Inferior parietal cortex (tissue), 1 donor: Measurements from ENCODE around the gene STK39.
"Not testable (repeated sequence)": the region's sequence is repeated elsewhere in the genome, so short reads cannot be mapped to it uniquely, and the experiment has no call there.

Source experiments
- DNase-seq: peaks from one replicate; pipeline ENCODE4 v3.0.0-alpha.2; 2016; ENCODE audit errors: extremely low spot score

Gene STK39

DNA sequence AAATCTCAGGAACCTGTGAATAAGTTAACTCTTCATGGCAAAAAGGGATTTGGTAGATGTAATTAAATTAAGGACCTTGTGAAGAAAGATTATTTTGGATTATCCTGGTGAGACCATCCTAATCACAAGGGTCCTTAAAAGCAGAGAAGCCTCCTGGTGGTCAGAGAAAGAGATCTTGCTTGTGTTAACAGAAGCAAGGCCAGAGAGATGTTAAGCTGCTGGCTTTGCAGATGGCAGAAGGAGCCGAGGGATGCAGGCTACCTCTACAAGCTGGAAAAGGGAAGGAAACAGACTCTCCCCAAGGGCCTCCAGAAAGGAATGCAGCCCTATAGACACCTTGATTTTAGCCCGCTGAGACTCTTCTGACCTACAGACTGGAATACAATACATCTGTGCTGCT is 197.0 kb downstream of the STK39 start:
- no peak for DNase-seq

DNA sequence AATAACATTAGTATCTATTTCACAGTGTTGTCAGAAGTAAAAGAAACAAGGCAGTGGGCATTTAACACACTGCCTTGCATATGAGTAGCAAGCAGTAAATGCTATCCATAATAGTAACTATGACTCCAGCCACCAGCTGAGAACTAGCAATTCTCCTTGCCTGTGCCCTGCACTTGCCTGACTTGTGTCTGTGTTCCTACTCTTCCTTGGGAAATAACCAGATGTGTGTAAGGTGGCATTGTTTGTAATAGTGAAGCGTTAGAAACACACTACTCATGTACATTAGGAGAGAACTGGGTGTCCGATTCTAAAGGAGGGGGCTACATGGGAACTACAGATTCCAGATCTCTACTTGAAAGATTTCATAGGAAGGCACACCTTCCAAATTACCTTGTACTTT is 197.8 kb downstream of the STK39 start:
- no peak for DNase-seq

DNA sequence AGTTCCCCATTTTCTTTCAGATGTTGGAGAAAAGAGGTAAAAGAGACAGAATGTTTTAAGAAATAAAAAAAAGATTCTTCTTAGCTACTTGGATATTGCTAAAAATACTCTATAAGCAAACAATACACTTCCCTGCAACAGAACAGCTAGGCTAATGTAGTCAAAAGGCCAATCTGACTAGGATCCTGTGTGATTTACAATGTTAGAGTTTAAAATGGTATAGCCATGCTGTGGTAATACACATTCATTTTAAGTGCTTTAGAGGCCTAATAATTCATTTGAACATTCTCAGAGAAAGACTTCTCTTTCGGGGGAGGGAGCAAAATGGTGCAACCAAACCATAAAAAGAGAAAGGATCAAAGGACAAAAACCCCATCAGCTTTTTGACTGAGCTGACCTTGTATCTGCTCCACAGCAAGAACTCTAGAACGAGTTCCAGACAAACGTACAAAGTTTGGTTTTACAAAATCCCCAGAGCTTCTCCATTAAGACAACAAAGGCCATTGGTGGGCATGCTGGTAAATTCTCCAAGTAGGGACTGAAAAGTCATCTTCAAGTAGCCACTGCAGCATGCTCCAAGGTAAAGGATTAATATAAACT is 200.2 kb downstream of the STK39 start:
- DNase-seq: no peak

DNA sequence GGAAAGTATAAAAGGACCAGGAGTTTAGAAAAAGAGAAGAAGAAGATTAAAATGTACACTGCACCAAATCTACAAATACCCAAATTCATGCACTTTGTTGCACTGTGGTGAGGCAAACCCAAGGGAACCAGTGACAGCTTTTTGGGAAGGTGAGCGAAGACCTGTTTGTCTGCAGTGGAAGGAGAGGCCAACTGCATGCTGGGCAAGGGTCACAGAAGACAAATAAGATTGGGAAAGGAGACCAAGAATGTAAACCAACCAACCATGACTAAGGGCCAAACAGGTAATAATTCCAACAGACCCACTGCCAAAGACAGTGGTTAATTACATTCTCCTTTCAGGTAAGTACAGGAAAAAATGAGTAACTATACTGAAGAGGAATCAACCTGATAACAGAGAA is 202.8 kb downstream of the STK39 start:
- no peak for DNase-seq

DNA sequence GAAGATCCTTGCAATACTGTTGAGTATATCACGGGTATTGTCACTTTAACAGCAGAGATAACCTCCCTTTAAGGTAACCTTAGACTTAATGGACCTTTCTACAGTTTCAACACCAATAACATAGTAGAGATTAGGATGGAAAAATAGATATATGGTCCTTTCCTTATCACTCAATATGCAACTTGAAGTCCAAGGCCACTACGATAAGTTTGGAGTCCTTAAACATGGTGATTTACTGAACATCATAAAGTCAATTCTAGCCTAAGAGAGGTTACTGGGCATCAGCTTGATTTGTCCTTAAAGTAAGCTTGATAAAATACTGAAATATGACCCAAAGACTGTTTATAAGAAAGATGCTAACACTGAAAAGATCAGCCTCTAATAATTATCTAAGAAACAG is 203.2 kb downstream of the STK39 start:
- no peak for DNase-seq

DNA sequence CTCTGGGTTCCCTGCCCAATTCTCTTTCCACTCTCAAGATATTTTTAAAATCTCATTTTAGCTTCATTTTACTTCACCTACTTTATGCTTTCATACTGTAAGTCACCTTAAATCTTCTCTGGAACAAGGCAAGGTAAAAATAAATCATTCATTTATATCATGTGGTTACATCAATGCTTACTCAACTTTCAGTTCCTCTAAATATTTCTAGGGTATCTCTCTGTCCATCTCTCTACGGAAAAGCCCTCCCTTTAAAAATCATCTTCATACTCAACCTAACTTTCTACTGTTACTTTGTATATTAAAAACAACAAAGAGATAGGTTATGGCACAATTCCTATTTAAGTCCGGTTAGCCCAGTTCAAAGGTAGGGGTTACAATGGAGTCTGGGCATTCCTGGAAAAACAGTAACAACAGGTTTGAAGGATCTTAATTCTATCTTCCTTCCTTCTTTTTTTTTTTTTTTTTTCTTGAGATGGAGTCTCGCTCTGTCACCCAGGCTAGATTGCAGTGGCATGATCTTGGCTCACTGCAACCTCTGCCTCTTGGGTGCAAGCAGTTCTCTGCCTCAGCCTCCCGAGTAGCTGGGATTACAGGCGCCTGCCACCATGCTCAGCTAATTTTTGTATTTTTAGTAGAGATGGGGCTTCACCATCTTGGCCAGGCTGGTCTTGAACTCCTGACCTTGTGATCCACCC is 205.1 kb downstream of the STK39 start:
- DNase-seq: not testable (repeated sequence)

DNA sequence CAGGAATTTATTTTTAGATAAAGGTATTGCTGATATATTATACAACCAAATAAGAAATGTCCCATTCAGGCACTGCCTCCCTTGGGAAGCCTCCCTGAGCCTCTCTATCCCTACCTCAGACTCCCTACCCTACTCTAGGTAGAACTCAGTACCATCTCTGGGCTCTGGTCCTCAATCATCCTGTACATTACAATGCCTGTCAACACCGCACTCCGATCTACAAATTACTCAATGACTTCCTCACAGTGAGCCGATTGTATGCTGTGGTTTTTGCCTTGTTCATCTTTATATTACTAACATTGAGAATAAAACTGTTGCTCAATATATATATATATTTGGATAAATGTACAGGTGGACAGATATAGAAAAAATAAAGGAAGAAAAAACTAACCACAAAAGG is 207.5 kb downstream of the STK39 start:
- no peak for DNase-seq

DNA sequence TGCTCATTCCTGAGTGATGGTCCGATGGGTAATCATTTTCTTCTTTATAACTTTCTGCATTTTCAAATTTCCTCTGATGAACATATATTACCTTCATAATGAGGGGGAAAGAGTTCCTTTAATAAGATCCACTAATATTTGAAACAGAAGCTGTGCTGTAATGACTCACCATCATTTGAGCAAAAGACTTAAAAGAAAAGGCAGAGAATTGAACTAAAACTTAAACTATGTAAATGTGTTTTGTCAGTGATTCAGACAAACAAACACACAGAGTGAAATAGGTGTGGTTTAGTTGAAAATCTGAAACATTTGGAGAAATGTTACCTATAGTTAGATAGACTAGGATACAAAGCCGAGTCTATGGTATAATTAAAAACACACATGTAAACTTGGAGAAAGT is 209.6 kb downstream of the STK39 start:
- DNase-seq: no peak

DNA sequence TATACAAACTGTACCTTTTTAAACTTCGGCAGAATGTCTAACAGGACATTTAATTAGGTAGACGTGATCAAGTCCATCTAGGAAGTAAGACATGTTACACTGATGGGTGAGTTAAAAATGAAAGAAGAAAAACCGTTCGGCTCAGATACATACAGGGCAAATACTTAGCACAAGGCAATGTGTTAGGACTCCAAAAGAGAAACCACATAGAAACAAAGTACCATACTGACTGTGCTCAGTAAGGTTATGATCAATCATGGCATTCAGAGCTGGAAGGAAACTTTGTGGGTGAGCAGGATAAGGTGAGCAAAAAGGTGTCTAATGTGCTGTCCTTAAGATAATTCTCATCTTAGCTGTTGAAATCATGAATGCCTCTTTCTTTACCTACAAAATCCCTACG is 211.9 kb downstream of the STK39 start:
- DNase-seq: no peak

DNA sequence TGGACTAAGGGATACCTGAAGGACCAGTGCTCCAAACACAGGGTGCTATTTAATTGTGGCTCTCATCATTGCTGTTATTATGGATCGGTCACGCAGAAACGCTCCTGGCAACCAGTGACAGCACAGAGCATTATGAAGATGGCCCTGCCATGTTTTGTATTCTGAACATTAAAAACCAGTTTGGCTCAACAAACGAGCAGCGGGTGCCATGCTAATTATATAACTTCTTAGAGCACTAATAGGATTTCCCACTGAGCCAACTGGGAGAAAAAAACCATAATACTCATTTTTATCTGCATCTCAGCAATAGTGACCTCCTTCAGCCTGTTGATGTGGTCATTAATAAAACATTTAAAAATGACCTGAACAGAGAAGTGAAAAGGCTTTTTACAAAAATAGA is 212.8 kb downstream of the STK39 start:
- no peak for DNase-seq

DNA sequence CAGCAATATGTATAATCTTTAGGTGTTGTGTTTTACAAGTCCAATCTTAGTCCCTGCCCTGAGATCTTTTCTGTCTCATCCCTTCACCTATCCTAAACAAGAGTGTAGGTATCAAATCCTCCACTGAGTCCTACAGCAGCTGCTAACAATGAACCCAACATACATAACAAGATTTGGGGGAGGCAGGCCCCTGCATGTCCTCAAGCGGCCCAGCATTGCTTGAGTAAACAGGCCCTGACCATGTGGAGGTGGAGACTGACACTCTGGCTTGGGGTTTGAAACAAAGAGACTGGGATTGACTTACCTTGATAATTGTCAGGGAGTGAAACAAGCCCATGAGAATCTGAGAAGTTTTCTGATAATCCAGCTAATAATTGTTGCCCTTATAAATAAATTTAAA is 213.4 kb downstream of the STK39 start:
- no peak for DNase-seq

DNA sequence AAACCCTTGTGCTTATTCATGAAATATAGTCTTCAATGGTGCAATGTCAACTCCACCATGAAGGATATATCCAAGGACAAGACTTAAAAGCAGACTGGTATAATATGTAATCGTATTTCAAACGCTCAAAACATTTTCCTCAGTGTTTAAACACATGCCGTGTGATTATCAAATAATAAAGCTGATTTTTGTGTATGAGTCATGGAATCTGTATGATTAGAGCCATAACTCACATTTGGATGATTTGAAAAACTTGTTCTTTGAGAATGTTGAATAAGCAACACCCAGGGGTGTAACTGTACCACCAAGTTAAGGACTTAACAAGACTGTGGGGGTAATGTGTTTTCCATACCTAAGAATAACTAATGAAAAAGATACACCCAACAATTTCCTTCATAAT is 215.3 kb downstream of the STK39 start:
- no peak for DNase-seq

DNA sequence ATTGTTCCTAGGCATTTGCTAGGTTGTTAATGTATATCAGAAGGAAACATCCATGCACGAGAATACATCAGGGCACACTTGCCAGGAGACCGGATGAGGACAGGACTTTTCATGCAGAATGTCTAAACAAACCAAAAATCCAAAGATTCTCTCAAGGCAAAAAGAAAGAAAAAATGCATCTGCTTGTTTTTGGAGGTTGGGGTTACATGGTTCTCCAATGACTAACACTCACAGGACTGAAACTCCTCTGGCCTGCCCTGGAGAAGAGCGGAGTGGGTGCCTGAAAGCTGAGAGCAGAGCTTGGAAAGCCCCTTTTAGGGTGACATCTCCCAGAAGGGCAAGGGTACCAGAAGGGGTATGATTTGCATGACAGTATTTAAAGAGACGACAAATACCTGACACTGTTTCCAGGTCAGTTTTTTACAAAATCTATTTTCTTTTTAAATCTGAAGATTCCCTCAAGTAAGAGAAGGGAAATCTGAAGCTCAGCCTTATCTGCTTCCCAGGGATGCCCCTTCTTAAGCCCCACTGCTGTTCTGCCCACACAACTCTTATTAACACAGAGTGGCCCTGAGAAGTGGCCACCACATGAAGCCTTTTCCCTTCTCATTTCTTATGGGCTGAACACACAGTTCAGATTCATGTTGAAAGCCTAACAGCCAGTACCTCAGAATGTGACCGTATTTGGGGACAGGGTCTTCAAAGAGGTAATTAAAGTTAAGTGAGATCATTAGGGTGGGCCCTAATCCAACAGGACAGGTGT is 216.4 kb downstream of the STK39 start:
- DNase-seq: no peak

DNA sequence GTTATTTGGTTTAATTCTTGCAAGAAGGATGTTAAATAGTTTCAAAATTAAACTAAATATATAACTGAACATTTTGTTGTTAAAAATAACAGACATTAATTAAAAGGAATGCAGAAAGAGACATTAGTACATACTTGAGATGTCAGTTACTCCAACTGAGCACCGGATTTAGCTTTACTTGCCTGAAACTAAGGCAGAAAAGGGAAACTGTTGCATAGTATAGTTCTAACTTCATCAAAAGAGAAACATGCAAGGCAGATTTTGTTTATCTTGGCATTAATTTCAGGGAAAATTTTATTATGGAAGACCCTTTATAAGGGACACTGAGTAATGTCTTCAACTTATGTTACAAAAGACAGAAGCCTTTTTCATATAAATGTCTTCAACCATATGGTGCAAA is 218.3 kb downstream of the STK39 start:
- DNase-seq: no peak

DNA sequence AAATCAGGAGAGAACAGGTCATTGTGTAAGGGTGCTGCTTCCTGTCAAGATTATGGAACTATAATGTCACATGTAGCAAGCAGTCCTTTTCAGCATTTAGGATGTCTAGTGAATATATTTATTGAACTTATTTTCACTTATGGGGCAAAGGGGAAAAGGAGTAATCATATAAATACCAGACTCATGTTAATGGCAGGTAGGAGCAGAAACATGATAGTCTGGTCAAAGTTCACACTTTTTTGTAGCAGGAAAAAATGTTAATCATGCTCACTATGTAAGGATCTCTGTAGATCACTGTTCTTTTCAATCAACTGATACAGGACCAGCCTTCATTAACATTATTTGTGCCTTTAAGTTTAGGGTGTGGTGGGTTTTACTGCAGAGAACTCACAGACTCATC is 219.0 kb downstream of the STK39 start:
- no peak for DNase-seq

DNA sequence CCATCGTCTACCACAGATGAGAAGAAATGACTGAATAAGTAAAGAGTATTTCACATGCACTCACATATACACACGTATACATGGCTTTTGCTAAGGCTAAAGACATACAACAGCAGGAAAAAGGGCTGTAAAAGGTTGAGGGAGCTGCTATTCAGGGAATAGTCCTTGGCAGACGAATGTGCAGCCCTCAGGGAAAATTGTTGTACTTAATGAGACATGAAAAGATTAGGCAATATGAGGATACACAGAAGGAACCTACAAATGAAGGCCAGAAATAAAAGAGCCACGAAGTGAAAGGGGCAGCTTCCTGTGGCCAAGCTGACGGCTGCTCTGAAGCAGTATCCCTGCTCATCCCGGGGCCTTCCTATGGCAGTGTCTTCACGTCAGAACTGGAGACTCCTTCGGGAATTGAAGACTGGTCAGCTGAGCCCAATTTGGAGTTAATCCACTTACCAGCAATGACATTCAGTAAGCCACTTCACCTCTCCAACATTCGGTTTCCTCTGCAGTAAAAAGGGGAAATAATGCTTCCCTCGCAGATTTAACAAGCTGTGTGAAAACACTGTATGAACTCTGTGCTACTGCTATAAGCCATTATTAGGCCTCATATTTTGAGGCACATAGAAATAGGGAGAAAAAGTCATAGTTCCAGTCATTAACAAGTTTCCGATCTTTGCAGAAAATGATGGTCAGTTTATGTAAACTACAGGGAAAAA is 221.8 kb downstream of the STK39 start:
- DNase-seq: no peak

DNA sequence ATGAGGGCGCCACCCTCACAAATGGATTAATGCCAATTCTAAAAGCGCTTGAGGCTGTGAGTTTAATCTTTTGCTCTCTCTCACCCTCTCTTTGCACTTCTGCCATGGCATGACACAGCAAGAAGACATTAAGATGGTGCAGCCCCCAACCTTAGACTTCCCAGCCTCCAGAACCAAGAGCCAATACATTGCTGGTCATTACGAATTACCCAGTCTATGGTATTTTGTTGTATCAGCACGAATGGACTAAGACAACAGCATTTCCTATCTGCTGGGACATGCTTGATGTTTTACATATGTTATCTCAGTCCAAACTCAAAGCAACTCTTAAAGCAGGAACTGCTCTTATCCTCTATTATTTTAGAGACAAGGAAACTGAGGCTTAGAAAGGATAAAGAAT is 222.9 kb downstream of the STK39 start:
- DNase-seq: no peak

DNA sequence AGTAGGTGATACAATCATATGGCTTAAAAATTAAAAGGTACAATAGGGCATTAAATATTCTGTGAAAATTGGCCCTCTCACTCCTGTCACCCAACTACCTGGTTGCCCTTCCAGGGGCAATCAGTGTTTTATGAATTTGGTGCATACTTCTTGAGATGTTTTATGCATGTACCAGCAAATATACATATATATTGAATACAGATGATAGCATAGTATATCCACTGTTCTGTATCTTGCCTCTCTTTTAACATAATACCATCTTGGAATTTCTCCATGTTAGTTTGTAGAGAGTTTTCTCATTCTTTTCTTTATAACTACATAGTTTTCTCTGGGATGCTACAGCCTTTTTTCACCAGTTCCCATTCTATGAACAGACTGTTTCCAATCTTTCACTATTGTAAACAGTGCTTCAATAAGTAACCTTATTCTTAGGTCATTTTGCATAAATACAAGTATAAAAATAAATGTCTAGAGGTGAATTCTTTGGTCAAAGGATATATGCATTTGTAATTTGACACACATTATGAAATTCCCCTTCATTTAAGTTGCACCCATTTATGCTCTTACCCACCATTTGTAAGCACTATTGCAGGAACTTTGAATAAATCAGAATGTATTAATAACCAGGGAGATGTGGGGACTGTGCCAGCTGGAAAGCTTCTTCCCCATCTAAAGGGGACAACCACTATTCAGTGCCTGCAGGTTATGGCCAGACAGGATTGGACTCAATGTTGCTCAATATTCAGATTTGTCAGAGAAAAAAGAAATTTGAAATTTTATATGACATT is 225.4 kb downstream of the STK39 start:
- DNase-seq: no peak

DNA sequence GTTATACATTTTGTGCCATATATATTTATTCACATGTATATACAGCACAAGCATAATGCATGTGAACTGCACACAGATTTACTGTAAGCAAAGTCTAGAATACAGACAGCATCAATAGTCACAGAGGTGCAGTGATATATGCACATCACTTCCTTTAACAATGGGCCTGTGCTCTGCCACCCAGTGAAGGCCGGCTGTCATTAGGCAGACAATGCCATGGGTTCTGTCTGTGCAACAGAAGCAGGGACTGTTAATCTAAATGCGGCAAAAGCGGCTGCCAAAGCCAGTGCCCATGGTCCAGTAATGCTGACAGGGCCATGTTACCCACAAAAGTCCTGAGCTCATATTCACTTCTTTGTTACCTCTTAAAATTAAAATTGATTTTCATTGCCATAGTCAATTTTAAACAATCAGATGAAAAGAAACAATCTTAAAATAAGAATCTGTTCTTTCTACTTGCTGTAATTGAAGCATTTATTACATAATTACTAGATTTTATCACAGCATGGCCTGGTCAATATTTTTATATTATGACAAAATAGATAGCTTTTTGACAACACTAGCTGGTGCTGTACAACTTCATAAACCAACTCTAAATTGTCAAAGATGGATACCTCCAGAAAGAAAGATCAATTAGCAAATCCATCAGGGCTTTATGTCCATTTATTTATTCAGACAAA is 232.0 kb downstream of the STK39 start:
- DNase-seq: peak; percentile 33

DNA sequence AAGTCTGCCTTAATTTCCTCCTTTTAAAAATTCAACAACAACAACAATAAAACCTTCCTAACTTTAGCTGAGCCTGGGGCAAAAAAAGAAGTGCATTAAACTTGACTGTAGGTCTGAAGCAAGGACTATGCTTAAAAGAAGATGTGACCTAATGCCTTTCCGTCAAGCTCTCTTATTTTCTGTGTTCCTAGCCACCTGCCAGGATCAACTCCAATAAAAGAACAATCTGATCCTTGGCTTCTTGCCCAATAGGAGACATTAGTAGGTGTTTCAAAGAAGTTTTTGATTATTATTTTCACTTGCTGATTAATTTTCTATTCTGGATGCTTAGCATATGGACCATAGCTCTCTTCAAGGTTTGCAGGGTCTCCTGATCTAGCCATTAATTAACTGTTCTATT is 237.5 kb downstream of the STK39 start:
- DNase-seq: no peak

DNA sequence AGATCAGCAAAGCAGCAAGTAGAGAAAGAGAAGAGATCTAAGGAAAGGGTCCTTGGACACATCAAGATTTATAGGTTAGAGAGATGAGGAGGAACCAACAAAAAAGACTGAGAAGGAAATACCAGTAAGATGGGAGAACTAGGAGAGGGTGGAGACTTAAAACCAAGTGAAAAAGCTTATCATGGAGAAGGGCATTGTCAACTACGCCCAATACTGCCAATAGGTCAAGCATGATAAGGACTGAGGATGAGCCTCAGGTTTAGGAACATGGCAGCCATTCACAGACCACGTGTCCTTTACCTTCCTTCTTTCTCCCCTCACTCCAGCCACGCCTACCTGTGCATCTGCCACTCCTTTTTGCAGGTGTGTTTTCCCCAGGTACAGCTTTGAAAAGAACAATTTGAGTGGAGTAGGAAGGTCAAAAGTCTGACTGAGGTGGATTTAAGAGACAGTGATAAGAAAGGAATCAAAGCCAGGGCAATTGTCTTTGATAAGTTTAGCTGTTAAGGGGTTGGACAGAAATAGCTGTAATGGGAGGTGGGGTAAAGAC is 238.7 kb downstream of the STK39 start:
- no peak for DNase-seq
